Bronchial epithelial cell (primary cell): ENCODE results near the gene TACR1. TPM values are rescaled to one million over a fixed set of nuclear protein-coding genes. Genes with fewer than 3 reads are reported as not detected.

ENCODE experiments used
- DNase-seq: peaks from one replicate; pipeline ENCODE4 v3.0.0-alpha.2; 2010; ENCODE audit warnings: low read depth
- FAIRE-seq: peaks from 2 replicates; lab custom pipeline; 2011; peaks lifted over from hg19 to GRCh38; lab: Jason Lieb, UNC
- H3K27me3 ChIP-seq: 2 replicates; pipeline ENCODE4 v1.5.1; 2011; ENCODE audit warnings: low read length; ENCODE audit not compliant: control insufficient read depth, insufficient read depth
- H3K36me3 ChIP-seq: 2 replicates; pipeline ENCODE4 v1.5.1; 2011; ENCODE audit warnings: low read length; ENCODE audit not compliant: control insufficient read depth, insufficient read depth
- H3K4me3 ChIP-seq: 2 replicates; pipeline ENCODE4 v1.5.1; 2011; ENCODE audit warnings: mild to moderate bottlenecking, low read depth, low read length, control low read depth
- total RNA-seq: library from RNA; depleted of rRNA; stranded (reverse); fragments of >200 nt; gene quantifications from 2 replicates; pipeline ENCODE4 v1.2.1, GENCODE V29; 2014
- TF ChIP-seq, protein P1 (sequence below): IDR thresholded peaks from 2 replicates; pipeline ENCODE4 v1.5.1; 2011; ENCODE audit warnings: mild to moderate bottlenecking, moderate library complexity, low read length, control low read depth, inconsistent platforms; ENCODE audit not compliant: insufficient read depth, severe bottlenecking

The TACR1 gene
- total RNA-seq, 1 donor from 2014 or later = not detected

DNA sequence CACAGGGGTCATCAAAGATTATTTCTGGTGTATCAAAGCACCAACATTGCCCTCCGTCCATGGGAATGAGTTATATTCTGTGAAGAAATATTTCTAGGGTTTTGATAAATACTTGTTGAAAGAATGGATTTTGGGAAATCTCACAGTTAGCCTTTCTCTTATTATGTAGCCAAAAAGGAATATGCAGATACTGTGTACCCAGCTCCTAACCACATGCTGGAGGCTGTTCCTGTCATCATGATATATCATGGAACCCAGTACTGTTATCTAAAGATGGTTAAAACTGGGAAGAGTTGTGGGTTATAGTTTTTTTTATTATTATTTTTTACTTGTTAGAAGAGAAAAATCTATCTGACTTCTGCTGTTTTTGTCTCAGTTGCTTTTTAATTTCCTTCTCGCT is 158.1 kb downstream of the TACR1 start:
- Histone ChIP-seq H3K36me3 (no peaks in the 10 kb centered on the region), H3K4me3 (no peak overlapping the region), H3K27me3 (no peaks in the 10 kb centered on the region)
- no peak for DNase-seq
- TF ChIP-seq, protein P1, sequence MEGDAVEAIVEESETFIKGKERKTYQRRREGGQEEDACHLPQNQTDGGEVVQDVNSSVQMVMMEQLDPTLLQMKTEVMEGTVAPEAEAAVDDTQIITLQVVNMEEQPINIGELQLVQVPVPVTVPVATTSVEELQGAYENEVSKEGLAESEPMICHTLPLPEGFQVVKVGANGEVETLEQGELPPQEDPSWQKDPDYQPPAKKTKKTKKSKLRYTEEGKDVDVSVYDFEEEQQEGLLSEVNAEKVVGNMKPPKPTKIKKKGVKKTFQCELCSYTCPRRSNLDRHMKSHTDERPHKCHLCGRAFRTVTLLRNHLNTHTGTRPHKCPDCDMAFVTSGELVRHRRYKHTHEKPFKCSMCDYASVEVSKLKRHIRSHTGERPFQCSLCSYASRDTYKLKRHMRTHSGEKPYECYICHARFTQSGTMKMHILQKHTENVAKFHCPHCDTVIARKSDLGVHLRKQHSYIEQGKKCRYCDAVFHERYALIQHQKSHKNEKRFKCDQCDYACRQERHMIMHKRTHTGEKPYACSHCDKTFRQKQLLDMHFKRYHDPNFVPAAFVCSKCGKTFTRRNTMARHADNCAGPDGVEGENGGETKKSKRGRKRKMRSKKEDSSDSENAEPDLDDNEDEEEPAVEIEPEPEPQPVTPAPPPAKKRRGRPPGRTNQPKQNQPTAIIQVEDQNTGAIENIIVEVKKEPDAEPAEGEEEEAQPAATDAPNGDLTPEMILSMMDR = no peak
- FAIRE-seq = no peak

- Histone ChIP-seq H3K4me3 (no peak overlapping the region), H3K36me3 (no peaks in the 10 kb centered on the region), H3K27me3 (no peaks in the 10 kb centered on the region)
- DNase-seq (no peak), FAIRE-seq (no peak)
- TF ChIP-seq, protein P1 = no peak
Observed at GRCh38 chr2:75035444-75036353, 163.6 kb downstream of the TACR1 start.

DNA sequence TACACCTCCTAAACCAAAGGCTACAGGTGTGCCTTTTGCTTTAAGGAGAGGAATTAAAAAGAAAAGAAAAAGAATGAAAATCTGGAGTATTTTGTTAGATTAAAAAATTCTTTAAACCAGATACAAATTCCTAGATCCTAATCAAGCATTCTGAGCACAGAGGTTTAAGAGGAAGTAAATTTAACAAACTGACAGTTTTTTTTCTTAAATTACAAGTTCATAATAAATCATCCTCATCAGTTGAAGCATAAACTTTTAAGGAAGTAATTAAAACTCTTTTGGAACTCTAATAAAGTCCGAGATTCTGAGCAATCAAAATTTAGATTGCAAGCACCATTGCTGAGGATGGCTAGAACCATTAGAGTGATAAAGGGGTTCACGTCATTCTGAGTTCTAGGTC is 165.8 kb downstream of the TACR1 start:
- TF ChIP-seq, protein P1 = no peak
- H3K27me3 ChIP-seq = no peaks in the 10 kb centered on the region
- FAIRE-seq (no peak), DNase-seq (no peak)
- no peaks in the 10 kb centered on the region for H3K36me3 ChIP-seq
- H3K4me3 ChIP-seq = no peak overlapping the region

GRCh38 chr2:75031906-75032803 is 167.2 kb downstream of the TACR1 start:
- Histone ChIP-seq H3K4me3 (no peak overlapping the region), H3K27me3 (no peaks in the 10 kb centered on the region), H3K36me3 (no peaks in the 10 kb centered on the region)
- TF ChIP-seq, protein P1 = no peak
- FAIRE-seq (no peak), DNase-seq (no peak)

DNA sequence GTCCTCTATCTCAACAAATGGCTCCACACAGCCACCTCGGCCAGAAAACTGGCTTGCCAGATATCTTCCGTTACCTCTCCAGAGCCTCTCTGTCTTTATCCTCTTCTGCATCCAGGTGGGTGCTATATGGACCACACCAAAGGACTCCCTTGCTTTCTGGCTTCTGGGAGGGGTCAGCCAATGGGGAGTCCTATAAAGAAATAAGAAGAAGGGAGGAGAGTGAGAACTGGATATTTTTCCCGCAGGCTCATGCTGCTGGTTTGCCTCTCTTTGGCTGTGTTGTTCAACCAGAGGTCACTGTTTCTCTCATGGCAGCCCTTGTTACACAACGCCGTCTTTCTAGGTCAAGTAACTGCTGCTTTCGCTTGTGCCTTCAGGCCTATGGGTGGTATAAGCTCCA is 168.1 kb downstream of the TACR1 start:
- H3K36me3 ChIP-seq = no peaks in the 10 kb centered on the region
- FAIRE-seq (no peak), DNase-seq (no peak)
- no peaks in the 10 kb centered on the region for H3K27me3 ChIP-seq
- H3K4me3 ChIP-seq = no peak overlapping the region
- TF ChIP-seq, protein P1 = no peak
